RCC 7860 (cell line): Measurements from ENCODE around the gene GRID2.
"Not testable (repeated sequence)": the region's sequence is repeated elsewhere in the genome, so short reads cannot be mapped to it uniquely, and the experiment has no call there.

ENCODE experiments used
- DNase-seq: peaks from one replicate; pipeline ENCODE4 v3.0.0-alpha.2; 2015; ENCODE audit warnings: low spot score
- FAIRE-seq: peaks from 2 replicates; lab custom pipeline; 2012; peaks lifted over from hg19 to GRCh38; lab: Jason Lieb, UNC

Gene GRID2

DNA sequence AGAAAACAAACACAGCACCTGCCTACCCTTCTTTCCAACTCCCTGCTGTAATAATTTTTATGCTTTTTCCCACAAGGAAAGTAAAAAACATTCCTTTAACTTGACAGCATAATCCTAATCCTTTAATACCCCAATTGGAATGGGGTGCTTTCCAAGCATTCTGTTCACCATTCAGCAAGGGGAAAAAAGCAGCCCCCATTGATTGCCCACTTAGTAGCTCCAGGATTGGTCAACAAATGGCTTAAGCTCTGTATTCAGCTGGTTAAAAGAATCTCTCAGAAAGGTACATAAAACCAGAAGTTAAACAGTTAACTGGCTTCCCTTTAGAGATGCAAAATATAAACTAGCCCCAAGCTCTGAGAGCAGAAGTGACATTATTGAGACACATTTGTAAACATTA, 1330.0 kb downstream of the GRID2 start:
- DNase-seq (no peak), FAIRE-seq (no peak)

- FAIRE-seq (no peak), DNase-seq (no peak)
These were observed 1332.2 kb downstream of the GRID2 start for GRCh38 chr4:93635943-93636342.

DNA sequence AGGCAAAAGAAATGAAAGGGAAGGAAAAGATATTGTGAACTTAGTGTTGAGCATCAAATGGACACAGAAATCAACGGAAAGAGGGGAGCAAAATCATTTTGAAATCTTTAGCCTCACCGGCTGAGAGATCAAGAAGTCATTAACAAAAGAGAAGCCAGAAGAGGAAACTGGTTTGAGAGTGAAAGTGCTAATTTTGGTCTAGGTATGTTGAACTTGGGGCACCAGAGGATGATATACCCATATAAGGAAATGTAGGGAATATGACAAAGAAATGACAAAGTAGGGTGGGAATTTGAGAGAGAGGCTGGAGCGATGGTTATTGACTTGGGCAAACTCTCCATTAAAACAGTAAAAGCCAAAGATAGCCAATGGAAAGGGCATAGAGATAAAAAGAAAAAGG, 1341.4 kb downstream of the GRID2 start:
- DNase-seq: no peak
- no peak for FAIRE-seq

GRCh38 chr4:93646233-93646930, 1342.6 kb downstream of the GRID2 start:
- DNase-seq: no peak
- FAIRE-seq: no peak

DNA sequence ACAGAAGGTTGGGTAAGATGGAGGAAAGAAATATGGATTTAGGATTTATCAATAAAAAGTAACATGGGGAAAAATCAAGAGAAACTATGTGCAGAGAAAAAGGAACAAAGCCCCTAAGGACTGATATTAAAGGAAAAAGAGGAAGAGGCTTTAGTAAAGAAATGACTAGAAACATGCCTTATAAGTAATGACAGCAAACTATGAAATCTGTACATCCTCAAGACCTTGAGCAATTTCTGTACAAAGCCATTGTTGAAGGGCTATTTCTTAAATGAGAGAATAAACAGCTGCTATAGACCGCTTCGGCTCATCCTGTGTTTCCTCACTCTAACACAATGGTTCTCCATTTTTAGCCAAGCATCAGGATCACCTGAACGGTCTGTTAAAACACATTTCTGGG, 1344.5 kb downstream of the GRID2 start:
- DNase-seq (no peak), FAIRE-seq (no peak)

GRCh38 chr4:93649828-93650227, 1346.1 kb downstream of the GRID2 start:
- FAIRE-seq (no peak), DNase-seq (no peak)

DNA sequence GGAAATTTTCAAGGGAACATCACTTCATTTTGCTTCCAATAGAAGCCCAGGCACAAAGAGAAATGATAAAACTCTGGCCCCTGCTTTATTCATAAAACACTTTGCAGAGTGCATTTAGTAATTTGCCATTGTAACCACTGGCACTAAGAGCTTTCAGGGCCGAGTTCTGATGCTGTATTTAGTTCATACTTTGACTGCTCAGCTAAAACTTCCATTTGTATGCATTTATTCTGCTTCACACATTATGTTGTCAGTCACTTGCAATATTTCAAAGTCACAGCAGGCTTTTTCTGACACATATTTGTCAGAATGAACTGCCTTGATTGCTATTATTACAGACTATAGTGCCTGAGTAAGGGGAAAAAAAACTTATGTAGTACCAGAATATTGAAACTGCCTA, 1350.4 kb downstream of the GRID2 start:
- no peak for DNase-seq
- no peak for FAIRE-seq

DNA sequence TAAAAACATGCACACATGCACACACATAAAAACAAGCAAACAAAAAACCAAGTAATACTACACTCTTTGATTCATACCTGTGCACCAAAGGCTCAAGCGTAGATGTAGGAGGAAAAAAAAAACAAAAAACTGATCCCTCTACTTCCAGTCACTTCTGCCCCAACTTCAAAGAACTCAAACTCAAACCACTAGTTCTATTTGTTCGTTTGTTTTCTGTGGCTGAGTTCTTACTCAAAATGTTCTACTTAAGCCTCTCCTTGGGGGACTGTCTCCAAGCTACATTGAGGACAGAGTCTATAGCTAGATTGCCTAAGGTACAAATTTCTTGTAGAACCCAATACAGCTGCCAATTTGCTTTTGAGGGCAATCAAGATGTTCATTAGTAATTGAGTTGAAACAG, 1353.8 kb downstream of the GRID2 start:
- DNase-seq: no peak
- FAIRE-seq: no peak

- no peak for FAIRE-seq
- peak; percentile 6 for DNase-seq
These were observed 1354.7 kb downstream of the GRID2 start for GRCh38 chr4:93658443-93658842.

DNA sequence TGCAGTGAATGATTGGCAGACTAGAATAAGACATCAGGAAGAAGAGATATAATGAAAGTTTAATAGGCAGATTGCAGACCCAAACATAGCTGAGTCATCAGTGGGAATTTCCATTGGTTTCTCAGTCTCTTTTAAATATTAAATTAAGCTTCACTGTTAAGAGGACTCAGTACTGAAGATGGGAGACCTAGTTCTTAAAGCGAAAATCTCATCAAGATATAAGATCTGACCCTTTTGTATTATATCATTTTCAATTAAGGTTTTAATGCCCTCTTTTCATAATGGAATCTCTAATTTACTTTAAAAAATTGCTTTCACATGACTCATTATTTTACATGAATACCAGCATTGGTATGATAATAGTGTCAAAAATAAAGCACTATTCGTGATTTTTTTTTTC, 1355.9 kb downstream of the GRID2 start:
- FAIRE-seq (no peak), DNase-seq (peak; percentile 22)

DNA sequence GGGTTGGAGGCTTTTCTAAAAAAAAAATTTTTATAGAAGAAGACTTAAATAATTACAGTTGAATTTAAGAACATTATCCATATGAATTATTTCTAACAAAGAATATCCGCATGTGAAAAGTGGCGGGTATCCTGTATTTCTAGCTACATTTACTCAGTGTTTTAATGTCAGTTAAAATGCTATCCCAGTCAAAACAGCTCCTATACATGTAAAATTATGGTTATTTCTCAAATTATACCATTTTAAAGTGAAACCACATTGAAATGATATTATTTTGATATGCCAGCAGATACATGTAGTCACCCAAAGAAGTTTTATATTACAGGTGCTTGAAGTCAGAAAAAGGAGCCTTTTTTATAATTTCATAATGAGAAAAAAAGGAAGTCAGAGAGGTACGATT, 1356.3 kb downstream of the GRID2 start:
- FAIRE-seq (no peak), DNase-seq (no peak)

- DNase-seq (no peak), FAIRE-seq (no peak)
These were observed 1366.7 kb downstream of the GRID2 start for GRCh38 chr4:93670434-93670833.

GRCh38 chr4:93671093-93671492, 1367.3 kb downstream of the GRID2 start:
- no peak for DNase-seq
- no peak for FAIRE-seq

GRCh38 chr4:93676937-93677336, 1373.2 kb downstream of the GRID2 start:
- FAIRE-seq: not testable (repeated sequence)

DNA sequence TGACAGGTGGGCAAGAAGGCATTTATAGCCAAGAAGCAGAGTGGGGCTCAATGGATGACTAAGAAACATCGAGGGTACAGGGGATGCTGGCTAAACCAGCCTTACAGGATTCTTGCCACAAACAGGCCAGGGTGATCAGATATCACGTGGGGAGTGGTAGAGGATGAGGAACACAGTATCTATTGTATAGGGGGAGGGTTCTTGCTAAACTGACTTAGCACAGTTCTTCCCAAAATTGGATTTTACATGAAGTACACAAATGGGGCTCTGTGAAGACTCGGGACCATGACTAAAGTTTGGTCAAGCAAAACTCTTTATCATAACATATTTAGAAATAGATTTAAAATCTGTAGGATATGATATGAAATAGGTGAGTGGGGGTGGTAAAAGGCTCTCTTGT, 1380.8 kb downstream of the GRID2 start:
- DNase-seq: no peak
- no peak for FAIRE-seq

More at GRCh38 chr4:93676937-93677336, 1373.2 kb downstream of the GRID2 start:
- DNase-seq: not testable (repeated sequence)

GRCh38 chr4:93687304-93687703, 1383.5 kb downstream of the GRID2 start:
- DNase-seq (no peak), FAIRE-seq (no peak)

DNA sequence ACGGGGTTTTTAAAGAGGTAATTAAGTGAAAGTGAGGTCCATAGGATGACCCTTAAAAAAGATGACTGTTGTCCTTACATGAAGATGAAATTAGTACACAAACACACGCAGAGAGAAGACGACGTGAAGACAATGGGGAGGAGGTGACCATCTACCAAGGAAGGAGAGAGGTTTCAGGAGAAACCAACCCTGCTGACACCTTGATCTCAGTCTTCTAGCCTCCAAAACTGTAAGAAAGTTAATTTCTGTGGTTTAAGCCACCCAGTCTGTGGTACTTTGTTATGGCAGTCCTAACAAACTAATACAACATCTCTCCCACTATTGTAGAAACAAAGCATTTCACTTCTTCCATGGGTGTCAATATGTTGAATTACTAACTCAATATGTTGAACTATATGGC, 1385.2 kb downstream of the GRID2 start:
- FAIRE-seq: no peak
- DNase-seq: no peak

DNA sequence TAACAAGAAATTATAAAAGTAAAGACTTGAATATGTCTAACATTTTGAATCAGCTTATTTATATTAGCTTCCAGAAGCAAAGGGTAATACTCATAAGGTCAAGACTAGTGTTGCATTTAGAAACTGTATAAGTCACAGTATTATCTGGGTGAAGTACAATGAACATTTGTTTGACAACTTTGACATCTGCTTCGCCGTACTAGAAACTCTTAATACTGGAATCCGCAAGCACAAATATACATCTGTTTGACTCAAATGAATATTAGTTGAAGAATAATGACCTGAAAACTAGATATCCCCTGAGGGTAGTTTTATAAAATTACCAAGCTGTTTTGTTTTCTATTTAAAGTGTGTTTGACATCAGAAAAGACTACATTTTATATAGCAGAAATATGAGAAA, 1389.4 kb downstream of the GRID2 start:
- no peak for FAIRE-seq

DNA sequence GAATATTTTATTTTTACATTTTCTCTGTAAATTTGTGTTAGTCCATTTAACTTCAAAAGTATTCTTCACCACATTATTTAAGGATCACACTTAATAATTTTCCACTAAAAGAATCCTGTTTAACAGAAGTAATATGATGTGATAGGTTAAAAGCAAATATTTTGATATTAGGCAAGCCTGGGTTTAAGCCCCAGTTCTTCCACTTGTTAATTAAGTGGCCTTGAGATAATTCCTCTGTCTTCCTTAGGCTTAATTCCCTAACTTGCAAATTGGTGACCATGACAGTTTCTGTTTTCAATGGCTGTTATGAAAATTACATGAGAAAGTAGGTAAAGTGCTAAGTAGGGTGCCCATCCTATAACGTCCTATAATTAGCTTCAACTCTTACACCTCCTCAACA, 1394.9 kb downstream of the GRID2 start:
- DNase-seq (no peak), FAIRE-seq (no peak)

More for the DNA sequence above, 1389.4 kb downstream of the GRID2 start:
- no peak for DNase-seq

GRCh38 chr4:93700571-93700970, 1396.8 kb downstream of the GRID2 start:
- no peak for DNase-seq

DNA sequence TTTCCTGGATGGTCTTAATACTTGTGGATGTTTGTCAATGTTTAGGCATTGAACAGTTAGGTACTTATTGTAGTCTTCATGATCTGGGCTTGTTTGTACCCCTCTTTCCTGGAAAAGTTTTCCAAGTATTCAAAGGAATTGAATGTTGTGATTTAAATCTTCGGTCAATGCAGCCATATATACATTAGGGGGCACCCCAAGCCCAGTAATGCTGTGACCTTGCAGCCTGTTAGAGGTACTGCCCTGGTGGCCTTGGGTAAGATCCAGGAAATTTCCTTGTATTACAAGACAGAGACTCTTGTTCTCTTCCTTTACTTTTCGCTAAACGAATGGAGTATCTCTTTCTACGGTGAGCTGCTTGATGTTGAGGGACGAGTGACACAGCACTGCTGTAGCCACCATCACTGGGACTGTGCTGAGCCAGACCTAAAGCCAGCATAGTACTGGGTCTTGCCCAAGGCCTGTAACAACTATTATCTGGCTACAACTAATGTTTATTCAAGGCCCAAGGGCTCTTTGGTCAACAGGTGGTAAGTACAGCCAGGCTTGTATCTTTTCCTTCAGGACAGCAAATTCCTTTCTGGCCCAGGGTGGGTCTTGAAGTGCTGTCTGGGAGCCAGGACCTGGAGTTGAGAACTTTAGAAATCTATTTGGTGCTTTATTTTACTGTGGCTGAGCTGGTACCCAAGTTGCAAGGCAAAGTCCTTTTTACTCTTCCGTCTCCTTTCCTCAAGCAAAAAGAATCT, 1406.5 kb downstream of the GRID2 start:
- DNase-seq (no peak), FAIRE-seq (no peak)

More at GRCh38 chr4:93700571-93700970, 1396.8 kb downstream of the GRID2 start:
- no peak for FAIRE-seq

DNA sequence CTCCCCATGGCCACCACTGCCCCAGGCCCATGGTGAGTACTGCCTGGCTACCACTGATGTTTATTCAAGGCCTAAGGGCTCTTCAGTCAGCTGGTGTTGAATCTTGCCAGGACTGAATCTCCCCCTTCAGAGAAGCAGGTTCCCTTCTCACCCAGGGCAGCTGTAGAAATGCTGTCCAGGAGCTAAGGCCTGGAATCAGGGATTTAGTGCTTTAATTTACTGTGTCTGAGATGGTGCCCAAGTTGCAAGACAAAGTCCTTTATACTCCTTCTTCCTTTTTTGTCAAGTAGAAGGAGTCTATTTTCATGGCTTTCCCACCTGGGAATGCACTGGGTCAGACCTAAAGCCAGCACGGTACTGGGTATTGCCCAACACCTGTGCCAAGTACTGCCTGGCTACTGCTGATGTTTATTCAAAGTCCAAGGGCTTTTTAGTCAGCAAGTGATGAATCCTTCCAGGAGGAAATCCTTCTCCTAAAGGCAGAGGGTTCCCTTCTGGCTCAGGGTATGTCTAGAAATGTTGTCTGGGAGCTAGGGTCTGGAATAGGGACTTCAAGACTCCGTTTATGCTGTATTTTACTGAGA, 1407.2 kb downstream of the GRID2 start:
- DNase-seq (no peak), FAIRE-seq (no peak)
